ENCODE measurements around the gene UBTD1. TPM values are rescaled to one million over a fixed set of nuclear protein-coding genes. Genes with fewer than 3 reads are reported as not detected.
"Not testable (repeated sequence)": the region's sequence is repeated elsewhere in the genome, so short reads cannot be mapped to it uniquely, and the experiment has no call there.

Gene UBTD1
- total RNA-seq, 4 donors from 2014 or later = 0.40 to 4.1 (median 3.2) TPM

- no peaks in the 10 kb centered on the region for H3K9me3 ChIP-seq
- H3K4me1 ChIP-seq = peaks cover 0 to 7% (median 1%) of the 10 kb centered on the region in 4 donors
- no peak for TF ChIP-seq POLR2A (IDR thresholded peaks at IDR 0.05)
- TF ChIP-seq EP300 (IDR thresholded peaks at IDR 0.05; ENCODE audit: low read depth) = no peak
- TF ChIP-seq POLR2AphosphoS5 (IDR thresholded peaks at IDR 0.05) = no peak
- TF ChIP-seq, protein P1, sequence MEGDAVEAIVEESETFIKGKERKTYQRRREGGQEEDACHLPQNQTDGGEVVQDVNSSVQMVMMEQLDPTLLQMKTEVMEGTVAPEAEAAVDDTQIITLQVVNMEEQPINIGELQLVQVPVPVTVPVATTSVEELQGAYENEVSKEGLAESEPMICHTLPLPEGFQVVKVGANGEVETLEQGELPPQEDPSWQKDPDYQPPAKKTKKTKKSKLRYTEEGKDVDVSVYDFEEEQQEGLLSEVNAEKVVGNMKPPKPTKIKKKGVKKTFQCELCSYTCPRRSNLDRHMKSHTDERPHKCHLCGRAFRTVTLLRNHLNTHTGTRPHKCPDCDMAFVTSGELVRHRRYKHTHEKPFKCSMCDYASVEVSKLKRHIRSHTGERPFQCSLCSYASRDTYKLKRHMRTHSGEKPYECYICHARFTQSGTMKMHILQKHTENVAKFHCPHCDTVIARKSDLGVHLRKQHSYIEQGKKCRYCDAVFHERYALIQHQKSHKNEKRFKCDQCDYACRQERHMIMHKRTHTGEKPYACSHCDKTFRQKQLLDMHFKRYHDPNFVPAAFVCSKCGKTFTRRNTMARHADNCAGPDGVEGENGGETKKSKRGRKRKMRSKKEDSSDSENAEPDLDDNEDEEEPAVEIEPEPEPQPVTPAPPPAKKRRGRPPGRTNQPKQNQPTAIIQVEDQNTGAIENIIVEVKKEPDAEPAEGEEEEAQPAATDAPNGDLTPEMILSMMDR (IDR thresholded peaks at IDR 0.05) = no peak
- no peaks in the 10 kb centered on the region for H3K36me3 ChIP-seq
- WGBS, 2 donors (ENCODE audit: low coverage in 1 of 2) = 88% methylated on average over 2 of the region's 2 CpGs; no CpG with 5 or more reads in 1 of the 2 donors
- in situ Hi-C loops (cut with MboI; ENCODE audit: low pct_ligation_motif_present in 1 of 4, low pct_unique_long_range_greater_than_20kb in 1 of 4, low sequenced_read_pairs in 3 of 4) (no loop called here), intact Hi-C loops (cut with DNase I; ENCODE audit: low total_unique reads) (no loop called here)
- H3K27me3 ChIP-seq = no peaks in the 10 kb centered on the region
- H3K4me3 ChIP-seq = no peak overlapping the region
- DNase-seq = no peak
- H3K27ac ChIP-seq = no peak overlapping the region
Observed at GRCh38 chr10:97573021-97573420, 74.3 kb downstream of the UBTD1 start.

DNA sequence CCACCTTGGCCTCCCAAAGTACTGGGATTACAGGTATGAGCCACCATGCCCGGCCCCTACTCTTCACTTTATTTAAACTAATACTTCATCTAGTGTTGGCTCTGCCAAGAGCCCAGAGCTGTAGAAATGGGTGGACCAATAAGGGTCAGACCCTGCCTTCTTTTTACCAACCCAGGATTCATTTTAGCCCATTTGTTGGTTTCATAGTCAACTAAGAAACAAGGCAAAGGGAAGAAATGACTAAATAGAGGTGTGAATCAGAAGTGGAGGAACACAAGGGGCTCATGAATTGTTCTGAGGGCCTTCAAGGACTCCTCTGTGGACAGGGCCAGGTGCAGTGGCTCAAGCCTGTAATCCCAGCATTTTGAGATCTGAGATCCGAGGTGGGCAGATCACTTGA lies 74.9 kb downstream of the UBTD1 start:
- no peak overlapping the region for H3K27ac ChIP-seq
- H3K4me1 ChIP-seq = peaks cover 0 to 7% (median 1%) of the 10 kb centered on the region in 4 donors
- H3K4me3 ChIP-seq = no peak overlapping the region
- no peaks in the 10 kb centered on the region for H3K27me3 ChIP-seq
- no peaks in the 10 kb centered on the region for H3K9me3 ChIP-seq
- no peak for DNase-seq
- TF ChIP-seq, protein P1 (IDR thresholded peaks at IDR 0.05) = no peak
- TF ChIP-seq POLR2AphosphoS5 (IDR thresholded peaks at IDR 0.05) (no peak), EP300 (IDR thresholded peaks at IDR 0.05; ENCODE audit: low read depth) (no peak), POLR2A (IDR thresholded peaks at IDR 0.05) (no peak)
- WGBS, 2 donors (ENCODE audit: low coverage in 1 of 2) = 0 to 68% methylated on average over 1 to 2 of the region's 2 CpGs
- intact Hi-C loops (cut with DNase I; ENCODE audit: low total_unique reads) (no loop called here), in situ Hi-C loops (cut with MboI; ENCODE audit: low pct_ligation_motif_present in 1 of 4, low pct_unique_long_range_greater_than_20kb in 1 of 4, low sequenced_read_pairs in 3 of 4) (no loop called here)
- no peaks in the 10 kb centered on the region for H3K36me3 ChIP-seq

- Histone ChIP-seq H3K27ac (peak overlapping the region in 1 of 4 donors; percentile 4), H3K9me3 (no peaks in the 10 kb centered on the region), H3K27me3 (no peaks in the 10 kb centered on the region), H3K4me1 (peaks cover 0 to 7% (median 1%) of the 10 kb centered on the region in 4 donors), H3K4me3 (no peak overlapping the region), H3K36me3 (no peaks in the 10 kb centered on the region)
- 54 to 86% methylated on average over 1 to 4 of the region's 4 CpGs for WGBS, 2 donors (ENCODE audit: low coverage in 1 of 2)
- in situ Hi-C loops (cut with MboI; ENCODE audit: low pct_ligation_motif_present in 1 of 4, low pct_unique_long_range_greater_than_20kb in 1 of 4, low sequenced_read_pairs in 3 of 4) (no loop called here), intact Hi-C loops (cut with DNase I; ENCODE audit: low total_unique reads) (no loop called here)
- peak; percentile 52 for DNase-seq
- no peak for TF ChIP-seq EP300 (IDR thresholded peaks at IDR 0.05; ENCODE audit: low read depth)
- no peak for TF ChIP-seq POLR2A (IDR thresholded peaks at IDR 0.05)
- TF ChIP-seq, protein P1 (IDR thresholded peaks at IDR 0.05) = no peak
- peak in 2 of 3 donors; percentile 20 to 49 for TF ChIP-seq POLR2AphosphoS5 (IDR thresholded peaks at IDR 0.05)
Observed at GRCh38 chr10:97574374-97575126, 75.8 kb downstream of the UBTD1 start.

GRCh38 chr10:97575127-97575668 lies 76.5 kb downstream of the UBTD1 start:
- Histone ChIP-seq H3K4me1 (peaks cover 0 to 7% (median 1%) of the 10 kb centered on the region in 4 donors), H3K27me3 (no peaks in the 10 kb centered on the region), H3K9me3 (no peaks in the 10 kb centered on the region), H3K36me3 (no peaks in the 10 kb centered on the region), H3K4me3 (no peak overlapping the region), H3K27ac (no peak overlapping the region)
- DNase-seq = no peak
- intact Hi-C loops (cut with DNase I; ENCODE audit: low total_unique reads) (no loop called here), in situ Hi-C loops (cut with MboI; ENCODE audit: low pct_ligation_motif_present in 1 of 4, low pct_unique_long_range_greater_than_20kb in 1 of 4, low sequenced_read_pairs in 3 of 4) (no loop called here)
- TF ChIP-seq, protein P1 (IDR thresholded peaks at IDR 0.05) = no peak
- no peak for TF ChIP-seq EP300 (IDR thresholded peaks at IDR 0.05; ENCODE audit: low read depth)
- TF ChIP-seq POLR2AphosphoS5 (IDR thresholded peaks at IDR 0.05) = no peak
- TF ChIP-seq POLR2A (IDR thresholded peaks at IDR 0.05) = no peak
- WGBS, 2 donors (ENCODE audit: low coverage in 1 of 2) = 81% methylated on average over 6 of the region's 6 CpGs; no CpG with 5 or more reads in 1 of the 2 donors

GRCh38 chr10:97576487-97576886 lies 77.8 kb downstream of the UBTD1 start:
- in situ Hi-C loops (cut with MboI; ENCODE audit: low pct_ligation_motif_present in 1 of 4, low pct_unique_long_range_greater_than_20kb in 1 of 4, low sequenced_read_pairs in 3 of 4); H3K27me3 ChIP-seq; H3K27ac ChIP-seq; H3K4me1 ChIP-seq; H3K4me3 ChIP-seq; intact Hi-C loops (cut with DNase I; ENCODE audit: low total_unique reads); H3K36me3 ChIP-seq; H3K9me3 ChIP-seq; DNase-seq: not testable (repeated sequence)
- WGBS, 2 donors (ENCODE audit: low coverage in 1 of 2) = 38 to 56% methylated on average over 5 of the region's 5 CpGs

All from transverse colon (tissue), 4 donors.